ENCODE results near the gene OR2A42.
A peak's percentile ranks its signal among the peaks of the same experiment; 100 is the strongest.
"Not testable (repeated sequence)": the region's sequence is repeated elsewhere in the genome, so short reads cannot be mapped to it uniquely, and the experiment has no call there.

OR2A42 gene

GRCh38 chr7:144223675-144224074 is 15.7 kb downstream of the OR2A42 start:
- not testable (repeated sequence) for DNase-seq (ENCODE audit: low spot score)

GRCh38 chr7:144220531-144220930 is 18.9 kb downstream of the OR2A42 start:
- not testable (repeated sequence) for DNase-seq (ENCODE audit: low spot score)

- DNase-seq (ENCODE audit: low spot score) = not testable (repeated sequence)
Measured at GRCh38 chr7:144219149-144219548, 20.3 kb downstream of the OR2A42 start.

GRCh38 chr7:144218581-144218980 is 20.8 kb downstream of the OR2A42 start:
- not testable (repeated sequence) for DNase-seq (ENCODE audit: low spot score)

- DNase-seq (ENCODE audit: low spot score) = not testable (repeated sequence)
Measured at GRCh38 chr7:144217200-144217599, 22.2 kb downstream of the OR2A42 start.

- not testable (repeated sequence) for DNase-seq (ENCODE audit: low spot score)
Measured at GRCh38 chr7:144205306-144205705, 34.1 kb downstream of the OR2A42 start.

GRCh38 chr7:144203086-144203485 is 36.3 kb downstream of the OR2A42 start:
- DNase-seq (ENCODE audit: low spot score) = not testable (repeated sequence)

GRCh38 chr7:144201978-144202377 is 37.4 kb downstream of the OR2A42 start:
- not testable (repeated sequence) for DNase-seq (ENCODE audit: low spot score)

- not testable (repeated sequence) for DNase-seq (ENCODE audit: low spot score)
Measured at GRCh38 chr7:144198934-144199333, 40.5 kb downstream of the OR2A42 start.

GRCh38 chr7:144195212-144195872 is 44.1 kb downstream of the OR2A42 start, which contains the start of gene ARHGEF35:
Gene ARHGEF35, minus strand, starts transcription at chr7:144195833. Its CDS starts 7,450 bp downstream, at chr7:144188383.
- DNase-seq (ENCODE audit: low spot score) = not testable (repeated sequence)

- DNase-seq (ENCODE audit: low spot score) = not testable (repeated sequence)
Measured at GRCh38 chr7:144194453-144194852, 45.0 kb downstream of the OR2A42 start.

GRCh38 chr7:144193782-144194181 is 45.6 kb downstream of the OR2A42 start:
- DNase-seq (ENCODE audit: low spot score) = not testable (repeated sequence)

- DNase-seq (ENCODE audit: low spot score) = not testable (repeated sequence)
Measured at GRCh38 chr7:144188578-144189171, 50.7 kb downstream of the OR2A42 start.

- DNase-seq (ENCODE audit: low spot score) = not testable (repeated sequence)
Measured at GRCh38 chr7:144187848-144188247, 51.6 kb downstream of the OR2A42 start.

GRCh38 chr7:144183166-144183565 is 56.2 kb downstream of the OR2A42 start, which contains the start of gene CTAGE4:
Gene CTAGE4, plus strand, starts transcription at chr7:144183466. Its CDS starts 38 bp downstream, at chr7:144183504.
- DNase-seq (ENCODE audit: low spot score) = not testable (repeated sequence)

GRCh38 chr7:144179165-144179479 is 60.3 kb downstream of the OR2A42 start:
- DNase-seq (ENCODE audit: low spot score) = not testable (repeated sequence)

- peak; percentile 40 for DNase-seq (ENCODE audit: low spot score)
Measured at GRCh38 chr7:144178380-144179164, 60.8 kb downstream of the OR2A42 start.
